PC-9 (cell line): Measurements from ENCODE around the gene TLR8. TPM values are rescaled to one million over a fixed set of nuclear protein-coding genes. Genes with fewer than 3 reads are reported as not detected.

Experiments used
- BruUV-seq: library from RNA; stranded (reverse); fragments of 400-500 nt; replicated peaks from 2 replicates; lab custom pipeline; 2021; lab: Mats Ljungman, UMichigan
- CTCF ChIA-PET: fragments of 300-600 bp; sonication (Branson Sonifier 250); formaldehyde crosslinking; loops from one replicate; lab custom pipeline; 2022; ENCODE audit warnings: antibody characterized with exemption; lab: Charles Lee
- POLR2A ChIA-PET: fragments of 300-600 bp; sonication (Branson Sonifier 250); formaldehyde crosslinking; loops from one replicate; lab custom pipeline; 2022; ENCODE audit warnings: antibody characterized with exemption; ENCODE audit not compliant: unreplicated experiment; lab: Charles Lee
- DNase-seq, 2 experiments: peaks; one replicate each; pipeline versions ENCODE4 v3.0.0 to v3.0.0-alpha.2; 2015 to 2022; ENCODE audit warnings: mixed read lengths in 1 of 2
- H2AFZ ChIP-seq: fragments of 200-600 bp; sonication (generic); 2 replicates; pipeline ENCODE4 v1.8.1; 2017; ENCODE audit warnings: antibody characterized with exemption
- H3F3A ChIP-seq: fragments of 200-600 bp; sonication (generic); 2 replicates; pipeline ENCODE4 v1.8.1; 2017; ENCODE audit warnings: antibody characterized with exemption, mild to moderate bottlenecking, low read depth; ENCODE audit not compliant: insufficient read depth
- H3K27ac ChIP-seq: fragments of 200-600 bp; sonication (generic); 2 replicates; pipeline ENCODE4 v1.6.1; 2016; ENCODE audit warnings: mixed run types
- H3K27me3 ChIP-seq: fragments of 200-600 bp; sonication (generic); 2 replicates; pipeline ENCODE4 v1.6.1; 2016; ENCODE audit warnings: low read depth, mixed run types; ENCODE audit not compliant: insufficient read depth
- H3K36me3 ChIP-seq: fragments of 200-600 bp; sonication (generic); 2 replicates; pipeline ENCODE4 v1.6.1; 2016; ENCODE audit warnings: low read depth, mixed run types
- H3K4me1 ChIP-seq: fragments of 200-600 bp; sonication (generic); replicated peaks from 2 replicates; pipeline ENCODE4 v1.6.1; 2016; ENCODE audit warnings: mixed run types; ENCODE audit not compliant: insufficient read depth
- H3K4me2 ChIP-seq: fragments of 200-600 bp; sonication (generic); 2 replicates; pipeline ENCODE4 v1.6.1; 2017; ENCODE audit warnings: mixed run types
- H3K4me3 ChIP-seq: fragments of 200-600 bp; sonication (generic); 2 replicates; pipeline ENCODE4 v1.6.1; 2016; ENCODE audit warnings: mixed run types
- H3K79me2 ChIP-seq: fragments of 200-600 bp; sonication (generic); 2 replicates; pipeline ENCODE4 v1.6.1; 2017; ENCODE audit warnings: low read depth, mixed run types
- H3K9me2 ChIP-seq: fragments of 200-600 bp; sonication (generic); 2 replicates; pipeline ENCODE4 v1.8.1; 2017; ENCODE audit warnings: mild to moderate bottlenecking; ENCODE audit not compliant: insufficient read depth
- H3K9me3 ChIP-seq: fragments of 200-600 bp; sonication (generic); 2 replicates; pipeline ENCODE4 v1.8.1; 2016; ENCODE audit warnings: low read depth; ENCODE audit not compliant: insufficient read depth
- H4K20me1 ChIP-seq: fragments of 200-600 bp; sonication (generic); 2 replicates; pipeline ENCODE4 v1.8.1; 2017; ENCODE audit not compliant: insufficient read depth
- CTCF ChIP-seq: fragments of 200-600 bp; sonication (generic); conservative IDR thresholded peaks from 2 replicates; pipeline ENCODE4 v1.6.1; 2017; ENCODE audit warnings: mixed run types, antibody characterized with exemption, mild to moderate bottlenecking, moderate library complexity
- EZH2 ChIP-seq: fragments of 200-600 bp; sonication (generic); IDR thresholded peaks from 2 replicates; pipeline ENCODE4 v1.8.0; 2017; ENCODE audit warnings: antibody characterized with exemption, low read depth
- intact Hi-C: fragments of 100-400 bp; cut with micrococcal nuclease; formaldehyde crosslinking; loops from one replicate; pipeline ENCODE4 v1.10.0; 2022; ENCODE audit not compliant: unreplicated experiment
- total RNA-seq: library from RNA; stranded (reverse); gene quantifications from 2 replicates; pipeline ENCODE4 v1.2.3, GENCODE V29; 2021

TLR8 gene
- total RNA-seq, 1 experiment from 2014 or later, result not detected

- intact Hi-C loops, result loop anchor here (5.0 kb wide), 1 partner anchor 43 kb away; no protein-coding TSS in a partner anchor
- no peaks in the 10 kb centered on the region for H3K9me2 ChIP-seq
- peak overlapping the region; percentile 98 for H3K27ac ChIP-seq
- H3K4me3 ChIP-seq, result no peak overlapping the region
- no peaks in the 10 kb centered on the region for H4K20me1 ChIP-seq
- DNase-seq, result no peak
- H3F3A ChIP-seq, result peaks cover 21% of the 10 kb centered on the region
- no peaks in the 10 kb centered on the region for H3K36me3 ChIP-seq
- TF ChIP-seq EZH2 (no peak), CTCF (no peak)
- H2AFZ ChIP-seq, result no peak overlapping the region
- ChIA-PET POLR2A (interaction anchor here (0.8 kb wide), 1 partner anchor 131 kb away, joined by 3 read pairs; no protein-coding TSS in a partner anchor), CTCF (interaction anchor here (0.7 to 2.6 kb wide), 3 partner anchors 174 to 543 kb away, joined by 4 to 20 read pairs (median 6); no protein-coding TSS in a partner anchor)
- no TSS peak for BruUV-seq
- no peaks in the 10 kb centered on the region for H3K27me3 ChIP-seq
- 0 out of 2 replicates have a peak, but pooled peaks cover 7% of the 10 kb centered on the region for H3K79me2 ChIP-seq
- H3K4me2 ChIP-seq, result no peak overlapping the region
- peaks cover 35% of the 10 kb centered on the region for H3K4me1 ChIP-seq
- H3K9me3 ChIP-seq, result no peaks in the 10 kb centered on the region
Measured at GRCh38 chrX:12945494-12945893, 39.1 kb downstream of the TLR8 start.

GRCh38 chrX:12946406-12946805, 40.0 kb downstream of the TLR8 start:
- Histone ChIP-seq H3K4me1 (peaks cover 35% of the 10 kb centered on the region), H3K27ac (peak overlapping the region; percentile 98), H3K79me2 (0 out of 2 replicates have a peak, but pooled peaks cover 7% of the 10 kb centered on the region), H3K9me2 (no peaks in the 10 kb centered on the region), H3K27me3 (no peaks in the 10 kb centered on the region), H3K4me2 (peak overlapping the region; percentile 78), H3F3A (peaks cover 21% of the 10 kb centered on the region), H4K20me1 (no peaks in the 10 kb centered on the region), H3K4me3 (peak overlapping the region; percentile 40; the same call in 1 of the 2 replicates), H2AFZ (no peak overlapping the region), H3K36me3 (no peaks in the 10 kb centered on the region), H3K9me3 (no peaks in the 10 kb centered on the region)
- TF ChIP-seq EZH2, result no peak
- no peak for TF ChIP-seq CTCF
- DNase-seq, result peak in 1 of 2 experiments; percentile 24
- BruUV-seq, result no TSS peak
- ChIA-PET CTCF (interaction anchor here (0.6 to 2.6 kb wide), 13 partner anchors 10 to 542 kb away, joined by 3 to 20 read pairs (median 5); partner anchors contain the start of gene TMSB4X), POLR2A (interaction anchor here (0.5 to 1.2 kb wide), 17 partner anchors 10 to 805 kb away, joined by 3 to 18 read pairs (median 6); partner anchors contain the start of genes FAM9C, OFD1, TMSB4X and TRAPPC2)
- intact Hi-C loops, result loop anchor here (1.0 to 5.0 kb wide), 3 partner anchors 44 to 248 kb away; no protein-coding TSS in a partner anchor

- no peaks in the 10 kb centered on the region for H3K27me3 ChIP-seq
- DNase-seq, result peak; percentile 87 to 94
- TF ChIP-seq EZH2, result no peak
- TF ChIP-seq CTCF, result peak; percentile 93
- H3K4me3 ChIP-seq, result peak overlapping the region; percentile 40; the same call in 1 of the 2 replicates
- CTCF ChIA-PET, result interaction anchor here (0.6 to 2.6 kb wide), 15 partner anchors 9 to 541 kb away, joined by 3 to 20 read pairs (median 5); partner anchors contain the start of gene TMSB4X
- H3K27ac ChIP-seq, result peak overlapping the region; percentile 98
- H3K9me3 ChIP-seq, result no peaks in the 10 kb centered on the region
- H3K4me1 ChIP-seq, result peaks cover 35% of the 10 kb centered on the region
- intact Hi-C loops, result loop anchor here (1.0 to 5.0 kb wide), 11 partner anchors 28 to 451 kb away; partner anchors contain the start of gene TMSB4X
- POLR2A ChIA-PET, result interaction anchor here (0.5 to 1.2 kb wide), 17 partner anchors 10 to 805 kb away, joined by 3 to 18 read pairs (median 6); partner anchors contain the start of genes FAM9C and TMSB4X
- H3K9me2 ChIP-seq, result no peaks in the 10 kb centered on the region
- BruUV-seq, result TSS peak; percentile 63
- peak overlapping the region; percentile 78 for H3K4me2 ChIP-seq
- H2AFZ ChIP-seq, result no peak overlapping the region
- no peaks in the 10 kb centered on the region for H4K20me1 ChIP-seq
- H3K79me2 ChIP-seq, result 0 out of 2 replicates have a peak, but pooled peaks cover 7% of the 10 kb centered on the region
- H3F3A ChIP-seq, result peaks cover 21% of the 10 kb centered on the region
- H3K36me3 ChIP-seq, result no peaks in the 10 kb centered on the region
Measured at GRCh38 chrX:12946838-12947544, 40.6 kb downstream of the TLR8 start.
